NB4 (cell line): ENCODE data around the gene GRM8.

Source experiments
- CTCF ChIP-seq: IDR thresholded peaks from one replicate; pipeline ENCODE4 v1.5.1; 2012; ENCODE audit warnings: low read depth, low read length
- MAX ChIP-seq: IDR thresholded peaks from 2 replicates; pipeline ENCODE4 v1.6.1; 2011; ENCODE audit warnings: low read depth, low read length
- POLR2A ChIP-seq: IDR thresholded peaks from 2 replicates; pipeline ENCODE4 v1.6.1; 2011; ENCODE audit warnings: mild to moderate bottlenecking; ENCODE audit not compliant: insufficient read length; ENCODE audit errors: extremely low read depth

- TF ChIP-seq CTCF (no peak), POLR2A (no peak), MAX (no peak)
Measured at GRCh38 chr7:127154101-127154500, 98.6 kb downstream of the GRM8 start.
